H1 (cell line): ENCODE measurements around the gene TMED9. TPM values are rescaled to one million over a fixed set of nuclear protein-coding genes. Genes with fewer than 3 reads are reported as not detected.

Experiments
- FOSL1 ChIP-seq: IDR thresholded peaks from 2 replicates; pipeline ENCODE4 v1.6.1; 2011; ENCODE audit warnings: mild to moderate bottlenecking, low read depth, low read length, moderate library complexity; ENCODE audit not compliant: insufficient read depth
- SRF ChIP-seq: IDR thresholded peaks from 2 replicates; pipeline ENCODE4 v1.6.1; 2011; ENCODE audit warnings: mild to moderate bottlenecking, low read depth, low read length, moderate library complexity
- polyA plus RNA-seq, 7 experiments: library from polyadenylated mRNA; depleted of rRNA in 3 of 7; stranded (reverse) in 5 of 7; unstranded in 2 of 7; fragments of >200 nt in 5 of 7; fragments of 200-250 nt in 2 of 7; gene quantifications; 1 replicate in 5 of 7; 2 replicates in 1 of 7; 4 replicates in 1 of 7; pipeline versions ENCODE4 v1.2.1 to v1.2.3, GENCODE V29; 2011 to 2013; ENCODE audit warnings: missing spikeins in 2 of 7, mixed read lengths in 2 of 7
- total RNA-seq: library from RNA; stranded (reverse); fragmentation: NEBNext Ultra II Directional; extraction: Animal tissue kit (Norgen Biotek cat#: 25700); gene quantifications from 2 replicates; pipeline ENCODE4 v1.2.1, GENCODE V29; 2021

TMED9 gene
- total and polyA plus RNA-seq, 2 of the 8 experiments (the other 6 are each of a cell fraction or from before 2014, with no cell fraction given): 130 to 160 TPM

DNA sequence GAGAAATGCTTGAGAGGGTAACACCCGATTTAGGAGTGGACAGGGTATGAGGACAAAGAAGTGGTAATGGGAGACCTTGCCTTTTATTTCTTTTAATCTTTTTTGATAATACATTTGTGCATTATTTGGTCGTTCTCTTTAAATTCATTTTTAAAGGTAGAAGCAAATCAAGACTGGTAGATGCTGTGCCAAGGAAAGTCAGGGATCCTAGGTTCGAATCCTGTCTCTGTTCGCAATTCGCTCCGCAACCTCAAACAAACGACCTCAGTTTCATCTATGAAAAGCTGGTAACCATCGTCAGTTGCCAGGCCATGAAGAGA, 353 bp upstream of the TMED9 start (continued):
- TF ChIP-seq SRF (no peak), FOSL1 (no peak)
